Gastrocnemius medialis (tissue), 4 donors: ENCODE data around the gene GID8. TPM values are rescaled to one million over a fixed set of nuclear protein-coding genes. Genes with fewer than 3 reads are reported as not detected.

Experiments
- ATAC-seq, 2 donors: fragments of 150-250 bp; one replicate each; pipeline ENCODE4 v1.9.1; 2016
- DNase-seq, 2 donors: peaks; one replicate each; pipeline ENCODE4 v3.0.0-alpha.2; 2019
- H3K27ac ChIP-seq, 4 donors: fragments of 200-600 bp; sonication (generic); 1 replicate in 1 of 4; 2 replicates in 3 of 4; pipeline ENCODE4 v1.5.1; 2016 to 2018; ENCODE audit warnings: mild to moderate bottlenecking in 2 of 4, moderate library complexity in 1 of 4
- H3K27me3 ChIP-seq, 3 donors: fragments of 200-600 bp; sonication (generic) in 2 of 3; 1 replicate in 1 of 3; 2 replicates in 2 of 3; pipeline versions ENCODE4 v1.5.1 to v1.6.0; 2016 to 2019; ENCODE audit warnings: mild to moderate bottlenecking in 1 of 3, moderate library complexity in 1 of 3
- H3K36me3 ChIP-seq, 2 donors: fragments of 200-600 bp; sonication (generic) in 1 of 2; one replicate each; pipeline ENCODE4 v1.5.1; 2017 to 2018
- H3K4me1 ChIP-seq, 2 donors: fragments of 200-600 bp; sonication (generic) in 1 of 2; one replicate each; pipeline ENCODE4 v1.5.1; 2016 to 2017; ENCODE audit warnings: mild to moderate bottlenecking in 2 of 2
- H3K4me3 ChIP-seq, 4 donors: fragments of 200-600 bp; sonication (generic) in 3 of 4; 1 replicate in 1 of 4; 2 replicates in 3 of 4; pipeline ENCODE4 v1.5.1; 2016 to 2019; ENCODE audit warnings: mild to moderate bottlenecking in 2 of 4
- H3K9me3 ChIP-seq, 3 donors: fragments of 200-600 bp; sonication (generic) in 2 of 3; 1 replicate in 1 of 3; 2 replicates in 2 of 3; pipeline ENCODE4 v1.5.1; 2016 to 2019
- CTCF ChIP-seq, 5 experiments: fragments of 450-650 bp in 3 of 5; fragments of 200-600 bp in 2 of 5; sonication (generic) in 2 of 5; IDR thresholded peaks in 4 of 5; conservative IDR thresholded peaks in 1 of 5; 1 replicate in 4 of 5; 2 replicates in 1 of 5; pipeline ENCODE4 v1.5.1; 2016 to 2019; ENCODE audit warnings: antibody characterized with exemption in 5 of 5, mild to moderate bottlenecking in 3 of 5, moderate library complexity in 3 of 5
- POLR2A ChIP-seq, 2 donors: fragments of 450-650 bp; IDR thresholded peaks; one replicate each; pipeline ENCODE4 v1.6.1; 2017; ENCODE audit warnings: antibody characterized with exemption in 2 of 2, mild to moderate bottlenecking in 2 of 2, moderate library complexity in 2 of 2
- in situ Hi-C, 4 donors: fragments of 200-750 bp; cut with MboI; loops; one replicate each; pipeline versions ENCODE4 v1.15.0 to v1.8.0; 2017; ENCODE audit warnings: low sequenced_read_pairs in 4 of 4
- intact Hi-C: fragments of 100-400 bp; cut with DNase I; formaldehyde crosslinking; loops from one replicate; pipeline ENCODE4 v1.15.1; 2023; ENCODE audit warnings: low total_unique reads
- total RNA-seq, 4 donors: library from RNA; depleted of rRNA; stranded (reverse); fragments of >200 nt; gene quantifications; one replicate each; pipeline versions ENCODE4 v1.1.0 to v1.2.3, GENCODE V29; 2016

Gene GID8
- total RNA-seq, 4 donors from 2014 or later: 12.8 to 16.2 (median 13.5) TPM

- Histone ChIP-seq H3K36me3 (peaks cover 0 to 14% of the 10 kb centered on the region in 2 donors), H3K4me3 (peak overlapping the region; percentile 21 to 45 (median 33)), H3K27ac (peak overlapping the region; percentile 36 to 80 (median 62)), H3K4me1 (peaks cover 5 to 17% of the 10 kb centered on the region in 2 donors), H3K9me3 (no peaks in the 10 kb centered on the region), H3K27me3 (no peaks in the 10 kb centered on the region)
- in situ Hi-C loops: no loop called here
- peak; percentile 6 to 32 for ATAC-seq
- intact Hi-C loops: no loop called here
- peak; percentile 28 to 45 for DNase-seq
- TF ChIP-seq CTCF (IDR thresholded peaks at IDR 0.05 in 4 of 5, conservative IDR thresholded peaks at IDR 0.05 in 1 of 5): no peak
- no peak for TF ChIP-seq POLR2A (IDR thresholded peaks at IDR 0.05)
Observed at GRCh38 chr20:62953839-62954703, 16.1 kb downstream of the GID8 start.

GRCh38 chr20:62955519-62956386 is 17.8 kb downstream of the GID8 start:
- peaks cover 5 to 17% of the 10 kb centered on the region in 2 donors for H3K4me1 ChIP-seq
- no peaks in the 10 kb centered on the region for H3K27me3 ChIP-seq
- H3K27ac ChIP-seq: peak overlapping the region in 3 of 4 donors; percentile 59 to 80 (median 76)
- no peaks in the 10 kb centered on the region for H3K9me3 ChIP-seq
- peak; percentile 78 to 84 for ATAC-seq
- TF ChIP-seq CTCF (IDR thresholded peaks at IDR 0.05 in 4 of 5, conservative IDR thresholded peaks at IDR 0.05 in 1 of 5): no peak
- no peak for TF ChIP-seq POLR2A (IDR thresholded peaks at IDR 0.05)
- H3K4me3 ChIP-seq: no peak overlapping the region
- peak; percentile 41 to 78 for DNase-seq
- in situ Hi-C loops (no loop called here), intact Hi-C loops (no loop called here)
- no peaks in the 10 kb centered on the region for H3K36me3 ChIP-seq

GRCh38 chr20:62956387-62957135 is 18.6 kb downstream of the GID8 start:
- Histone ChIP-seq H3K36me3 (no peaks in the 10 kb centered on the region), H3K4me3 (no peak overlapping the region), H3K4me1 (peaks cover 5 to 17% of the 10 kb centered on the region in 2 donors), H3K9me3 (no peaks in the 10 kb centered on the region), H3K27me3 (no peaks in the 10 kb centered on the region), H3K27ac (peak overlapping the region in 3 of 4 donors; percentile 59 to 80 (median 76))
- in situ Hi-C loops: no loop called here
- intact Hi-C loops: no loop called here
- no peak for TF ChIP-seq POLR2A (IDR thresholded peaks at IDR 0.05)
- TF ChIP-seq CTCF (IDR thresholded peaks at IDR 0.05 in 4 of 5, conservative IDR thresholded peaks at IDR 0.05 in 1 of 5): no peak
- ATAC-seq (no peak), DNase-seq (no peak)
